GM19463 (cell line): ENCODE measurements around the gene FMNL1.

Source experiments
- ATAC-seq: cut with Tn5 transposase; IDR thresholded peaks from one replicate; pipeline ENCODE4 v1.9.1; 2021; ENCODE audit warnings: mild to moderate bottlenecking, moderate library complexity; ENCODE audit not compliant: unreplicated experiment

FMNL1 gene

DNA sequence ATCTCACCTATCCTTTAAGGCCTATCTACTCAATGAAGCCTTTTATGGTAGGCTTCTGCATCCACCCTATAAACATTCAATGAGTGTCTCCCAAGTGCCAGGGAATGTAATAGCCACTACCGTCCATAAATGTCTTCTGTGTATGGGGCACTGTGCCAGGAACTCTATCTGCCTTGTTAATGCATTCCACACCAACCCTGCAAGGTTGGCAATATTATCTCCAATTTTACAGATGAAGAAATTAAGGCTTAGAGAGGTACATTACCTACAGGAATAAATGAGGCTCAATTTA, 75.1 kb downstream of the FMNL1 start:
- ATAC-seq: no peak
